HepG2 (cell line): Measurements from ENCODE around the gene TATDN2.

Experiments
- ARNT ChIP-seq: fragments of 450-650 bp; IDR thresholded peaks from 2 replicates; pipeline ENCODE4 v1.6.1; 2017
- BRD4 ChIP-seq: sonication (generic); formaldehyde crosslinking; IDR thresholded peaks from 2 replicates; pipeline ENCODE4 v1.4.0; 2020; ENCODE audit warnings: missing genetic modification reagents
- CHD2 ChIP-seq: IDR thresholded peaks from 2 replicates; pipeline ENCODE4 v1.6.1; 2011; ENCODE audit warnings: low read depth, low read length, improper control_type of control experiment
- EZH2 ChIP-seq: conservative IDR thresholded peaks from 2 replicates; pipeline ENCODE4 v1.6.1; 2012; ENCODE audit warnings: mild to moderate bottlenecking, low read depth, low read length, moderate library complexity
- FOXO1 ChIP-seq: sonication (generic); formaldehyde crosslinking; IDR thresholded peaks from 2 replicates; pipeline ENCODE4 v1.4.0; 2020; ENCODE audit warnings: missing genetic modification reagents
- GFI1 ChIP-seq: sonication (generic); formaldehyde crosslinking; IDR thresholded peaks from 2 replicates; pipeline ENCODE4 v1.5.0; 2020; ENCODE audit warnings: missing genetic modification reagents, mild to moderate bottlenecking, borderline replicate concordance
- REST ChIP-seq, 2 experiments: IDR thresholded peaks; 2 replicates each; pipeline ENCODE4 v1.6.1; 2011 to 2012; ENCODE audit warnings: low read length in 2 of 2, borderline replicate concordance in 1 of 2, low read depth in 1 of 2, mild to moderate bottlenecking in 1 of 2, moderate library complexity in 1 of 2
- TAF1 ChIP-seq: sonication (generic); formaldehyde crosslinking; IDR thresholded peaks from 2 replicates; pipeline ENCODE4 v1.4.0; 2020; ENCODE audit warnings: missing genetic modification reagents
- UBTF ChIP-seq: sonication (generic); formaldehyde crosslinking; IDR thresholded peaks from 2 replicates; pipeline ENCODE4 v1.4.0; 2020; ENCODE audit warnings: mild to moderate bottlenecking, missing genetic modification reagents
- ZNF34 ChIP-seq: sonication (generic); formaldehyde crosslinking; IDR thresholded peaks from 2 replicates; pipeline ENCODE4 v1.4.0; 2020; ENCODE audit warnings: mild to moderate bottlenecking, missing genetic modification reagents, borderline replicate concordance
- TF ChIP-seq, protein P1 (sequence below): sonication (generic); formaldehyde crosslinking; IDR thresholded peaks from 2 replicates; pipeline ENCODE4 v1.5.0; 2020; ENCODE audit warnings: mild to moderate bottlenecking, missing genetic modification reagents, moderate library complexity

DNA sequence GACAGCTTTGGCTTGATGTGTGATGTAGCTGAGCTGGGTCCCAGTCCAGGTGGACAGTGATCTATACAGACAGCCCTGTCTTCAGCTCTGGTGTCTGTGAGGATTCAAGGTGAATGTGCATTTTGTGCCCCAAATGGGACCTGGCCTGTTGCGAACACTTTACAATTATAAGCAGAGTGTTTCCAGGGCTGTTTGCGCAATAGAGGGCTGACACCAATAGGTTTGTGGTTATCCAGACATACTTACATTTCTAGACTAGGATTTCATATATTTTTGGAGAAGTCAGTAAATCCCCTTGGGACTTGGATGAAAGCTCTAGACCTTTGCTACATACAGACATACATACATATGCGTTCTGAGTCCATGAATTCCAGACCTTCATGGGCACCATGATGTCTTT is 4.2 kb upstream of the TATDN2 start:
- TF ChIP-seq TAF1 (CRISPR knock-in tag) = no peak
- no peak for TF ChIP-seq REST (IDR thresholded peaks at IDR 0.05; ENCODE audit: borderline replicate concordance in 1 of 2, low read depth in 1 of 2, low read length in 2 of 2)
- TF ChIP-seq EZH2 = no peak
- TF ChIP-seq FOXO1 = no peak
- TF ChIP-seq GFI1 (CRISPR knock-in tag) = no peak
- TF ChIP-seq BRD4 = no peak
- TF ChIP-seq UBTF = no peak
- no peak for TF ChIP-seq CHD2
- TF ChIP-seq ARNT = no peak
- TF ChIP-seq, protein P1, sequence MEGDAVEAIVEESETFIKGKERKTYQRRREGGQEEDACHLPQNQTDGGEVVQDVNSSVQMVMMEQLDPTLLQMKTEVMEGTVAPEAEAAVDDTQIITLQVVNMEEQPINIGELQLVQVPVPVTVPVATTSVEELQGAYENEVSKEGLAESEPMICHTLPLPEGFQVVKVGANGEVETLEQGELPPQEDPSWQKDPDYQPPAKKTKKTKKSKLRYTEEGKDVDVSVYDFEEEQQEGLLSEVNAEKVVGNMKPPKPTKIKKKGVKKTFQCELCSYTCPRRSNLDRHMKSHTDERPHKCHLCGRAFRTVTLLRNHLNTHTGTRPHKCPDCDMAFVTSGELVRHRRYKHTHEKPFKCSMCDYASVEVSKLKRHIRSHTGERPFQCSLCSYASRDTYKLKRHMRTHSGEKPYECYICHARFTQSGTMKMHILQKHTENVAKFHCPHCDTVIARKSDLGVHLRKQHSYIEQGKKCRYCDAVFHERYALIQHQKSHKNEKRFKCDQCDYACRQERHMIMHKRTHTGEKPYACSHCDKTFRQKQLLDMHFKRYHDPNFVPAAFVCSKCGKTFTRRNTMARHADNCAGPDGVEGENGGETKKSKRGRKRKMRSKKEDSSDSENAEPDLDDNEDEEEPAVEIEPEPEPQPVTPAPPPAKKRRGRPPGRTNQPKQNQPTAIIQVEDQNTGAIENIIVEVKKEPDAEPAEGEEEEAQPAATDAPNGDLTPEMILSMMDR (CRISPR knock-in tag) = no peak
- no peak for TF ChIP-seq ZNF34 (CRISPR knock-in tag)
